Heart right ventricle (tissue), 16 donors: Measurements from ENCODE around the gene KMT2C. TPM values are rescaled to one million over a fixed set of nuclear protein-coding genes. Genes with fewer than 3 reads are reported as not detected.
A peak's percentile ranks its signal among the peaks of the same experiment; 100 is the strongest.
"Not testable (repeated sequence)": the region's sequence is repeated elsewhere in the genome, so short reads cannot be mapped to it uniquely, and the experiment has no call there.

Experiments used
- ATAC-seq, 8 donors: fragments of 200-7000 bp; cut with Tn5 transposase; one replicate each; pipeline ENCODE4 v1.9.1; 2020; ENCODE audit warnings: mild to moderate bottlenecking in 8 of 8, moderate library complexity in 8 of 8, moderate number of reproducible peaks in 1 of 8
- DNase-seq, 2 donors: peaks; one replicate each; pipeline ENCODE4 v3.0.0-alpha.2; 2020
- H3K27ac ChIP-seq, 10 donors: fragments of 200-600 bp; sonication (generic) in 2 of 10; one replicate each; pipeline versions ENCODE4 v1.5.0 to v1.8.0; 2020 to 2022; ENCODE audit warnings: mild to moderate bottlenecking in 3 of 10
- H3K27me3 ChIP-seq, 7 donors: fragments of 200-600 bp; one replicate each; pipeline ENCODE4 v1.8.0; 2021 to 2022; ENCODE audit warnings: mild to moderate bottlenecking in 2 of 7
- H3K36me3 ChIP-seq, 9 donors: fragments of 200-600 bp; sonication (generic) in 1 of 9; one replicate each; pipeline versions ENCODE4 v1.5.0 to v1.8.0; 2020 to 2022; ENCODE audit warnings: mild to moderate bottlenecking in 2 of 9
- H3K4me1 ChIP-seq, 9 donors: fragments of 200-600 bp; sonication (generic) in 1 of 9; one replicate each; pipeline versions ENCODE4 v1.5.0 to v1.8.0; 2020 to 2022; ENCODE audit warnings: mild to moderate bottlenecking in 4 of 9
- H3K4me3 ChIP-seq, 10 donors: fragments of 200-600 bp; sonication (generic) in 2 of 10; one replicate each; pipeline versions ENCODE4 v1.5.0 to v1.8.0; 2020 to 2022; ENCODE audit warnings: mild to moderate bottlenecking in 7 of 10, moderate library complexity in 2 of 10
- H3K9me3 ChIP-seq, 11 donors: fragments of 200-600 bp in 10 of 11; sonication (generic) in 2 of 11; one replicate each; pipeline versions ENCODE4 v1.5.0 to v1.8.0; 2013 to 2022; ENCODE audit warnings: mild to moderate bottlenecking in 2 of 11, control low read depth in 1 of 11, moderate library complexity in 1 of 11
- CTCF ChIP-seq, 9 donors: fragments of 200-600 bp; sonication (generic) in 2 of 9; IDR thresholded peaks; one replicate each; pipeline versions ENCODE4 v1.5.0 to v1.8.0; 2021 to 2022; ENCODE audit warnings: antibody characterized with exemption in 9 of 9, mild to moderate bottlenecking in 5 of 9, moderate library complexity in 1 of 9
- WGBS, 2 donors: extraction: QIAGEN DNeasy Blood & Tissue Kit; methylation state at CpG; one replicate each; pipeline ENCODE4 v1.1.7; 2013; ENCODE audit warnings: inconsistent platforms in 1 of 2; 5-methylcytosine and 5-hydroxymethylcytosine counted together
- intact Hi-C, 10 donors: fragments of 100-400 bp; cut with DNase I; formaldehyde crosslinking; loops; one replicate each; pipeline versions ENCODE4 v1.11.1 to v1.14.2; 2022
- polyA plus RNA-seq, 2 donors: library from polyadenylated mRNA; stranded (reverse); fragments of 200-250 nt; gene quantifications; one replicate each; pipeline ENCODE4 v1.2.3, GENCODE V29; 2013
- total RNA-seq, 10 donors: library from RNA; stranded (reverse); fragmentation: NEBNext Ultra II Directional in 3 of 10; extraction: Animal tissue kit (Norgen Biotek cat#: 25700) in 3 of 10; gene quantifications; one replicate each; pipeline versions ENCODE4 v1.2.1 to v1.2.4, GENCODE V29; 2021 to 2023
- donor health status: Arrhythmogenic right ventricular cardiomyopathy.
- donor health status: ischemic (EF 13 %, LVEDD 7.1; RV severe dilation, severe dysfunction).
- donor health status: healthy with polysubstance abuse.
- donor health status: DM: no; HTN: yes; CAD: no.
- donor health status: DM: no; HTN: no; CAD: no.
- donor health status: ischemic (EF 25% LVEDD 6.9; RV normal size, moderate dysfunction).
- donor health status: ischemic (EF 25% LVEDD 5.7; RV mildly dilated, moderate dysfunction).
- donor health status: healthy.
- donor health status: DM: yes; HTN: yes; CAD: no.
- donor health status: Ischemic cardiomyopathy.
- donor health status: ischemic (EF 35%, LVEDD 5.7; RV mildly dilated, moderate dysfunction).
- donor health status: nonischemic (EF 11% LVEDD 7.7; RV severe dilation, severe dysfunction).
- donor health status: DM: yes; HTN: yes; CAD: no.
- donor health status: PGD.
- donor health status: ischemic (EF 29% LVEDD 5.4; RV normal size, mild dysfunction).
- donor health status: nonischemic (EF 23%, LVEDD 6.1; RV moderate dilation, normal function).

Gene KMT2C
- total and polyA plus RNA-seq, 12 donors = 5.5 to 54.3 (median 46.3) TPM

- H3K36me3 ChIP-seq, intact Hi-C loops, H3K27ac ChIP-seq, H3K9me3 ChIP-seq, H3K27me3 ChIP-seq, DNase-seq, H3K4me3 ChIP-seq: not testable (repeated sequence)
- WGBS, 2 donors = 52 to 58% methylated on average over 3 of the region's 3 CpGs
- H3K4me1 ChIP-seq = peaks cover 0 to 45% (median 18%) of the 10 kb centered on the region in 9 donors
- ATAC-seq = peak in 7 of 8 donors; percentile 58 to 79 (median 69)
- TF ChIP-seq CTCF (IDR thresholded peaks at IDR 0.05) = peak in 7 of 9 donors; percentile 13 to 62 (median 49)
Measured at GRCh38 chr7:152394214-152394613, 41.6 kb downstream of the KMT2C start.

GRCh38 chr7:152392254-152392653 is 43.5 kb downstream of the KMT2C start:
- H3K4me1 ChIP-seq = peaks cover 0 to 34% (median 18%) of the 10 kb centered on the region in 9 donors
- no peaks in the 10 kb centered on the region for H3K9me3 ChIP-seq
- no peak for TF ChIP-seq CTCF (IDR thresholded peaks at IDR 0.05)
- H3K4me3 ChIP-seq = no peak overlapping the region
- DNase-seq = no peak
- H3K27ac ChIP-seq = no peak overlapping the region
- H3K27me3 ChIP-seq = no peaks in the 10 kb centered on the region
- ATAC-seq = no peak
- intact Hi-C loops = no loop called here
- WGBS, 2 donors = 82 to 85% methylated on average over 1 of the region's 1 CpG
- H3K36me3 ChIP-seq = no peaks in the 10 kb centered on the region

GRCh38 chr7:152386136-152386764 is 49.6 kb downstream of the KMT2C start:
- H3K9me3 ChIP-seq, H3K27ac ChIP-seq, H3K27me3 ChIP-seq, DNase-seq, H3K4me3 ChIP-seq, H3K36me3 ChIP-seq, intact Hi-C loops: not testable (repeated sequence)
- peaks cover 0 to 53% (median 30%) of the 10 kb centered on the region in 9 donors for H3K4me1 ChIP-seq
- 48 to 51% methylated on average over 4 of the region's 5 CpGs for WGBS, 2 donors
- peak in 7 of 8 donors; percentile 19 to 68 (median 46) for ATAC-seq

GRCh38 chr7:152384235-152385200 is 51.3 kb downstream of the KMT2C start:
- H3K36me3 ChIP-seq, H3K27ac ChIP-seq, DNase-seq, intact Hi-C loops, ATAC-seq, H3K4me3 ChIP-seq, H3K27me3 ChIP-seq, H3K9me3 ChIP-seq: not testable (repeated sequence)
- peaks cover 0 to 48% (median 31%) of the 10 kb centered on the region in 9 donors for H3K4me1 ChIP-seq
- 57 to 63% methylated on average over 4 of the region's 4 CpGs for WGBS, 2 donors

GRCh38 chr7:152383341-152384234 is 52.2 kb downstream of the KMT2C start:
- H3K4me3 ChIP-seq = no peak overlapping the region
- 54 to 68% methylated on average over 9 of the region's 9 CpGs for WGBS, 2 donors
- H3K9me3 ChIP-seq = no peaks in the 10 kb centered on the region
- peaks cover 0 to 50% (median 34%) of the 10 kb centered on the region in 9 donors for H3K4me1 ChIP-seq
- intact Hi-C loops = no loop called here
- no peak for DNase-seq
- H3K27ac ChIP-seq = no peak overlapping the region
- no peaks in the 10 kb centered on the region for H3K36me3 ChIP-seq
- no peaks in the 10 kb centered on the region for H3K27me3 ChIP-seq
- peak in 2 of 8 donors; percentile 7 to 56 for ATAC-seq
- no peak for TF ChIP-seq CTCF (IDR thresholded peaks at IDR 0.05)
